T-cell (primary cell): ENCODE results near the gene KSR1. TPM values are rescaled to one million over a fixed set of nuclear protein-coding genes. Genes with fewer than 3 reads are reported as not detected.

ENCODE experiments used
- ATAC-seq, 4 experiments: fragments of 200-7000 bp in 3 of 4; fragments of 150-1000 bp in 1 of 4; cut with Tn5 transposase; replicated peaks in 1 of 4; 1 replicate in 3 of 4; 2 replicates in 1 of 4; pipeline ENCODE4 v1.10.0; 2021; ENCODE audit warnings: moderate library complexity in 3 of 4, mild to moderate bottlenecking in 2 of 4, moderate number of reproducible peaks in 1 of 4
- CTCF ChIA-PET, 2 donors: fragments of 300-600 bp; sonication (Branson Sonifier 250); formaldehyde crosslinking; loops; one replicate each; lab custom pipeline; 2022; ENCODE audit warnings: antibody characterized with exemption in 2 of 2; lab: Charles Lee
- POLR2A ChIA-PET, 2 donors: fragments of 300-600 bp; sonication (Branson Sonifier 250); formaldehyde crosslinking; loops; one replicate each; lab custom pipeline; 2022; ENCODE audit warnings: antibody characterized with exemption in 2 of 2; lab: Charles Lee
- DNase-seq, 35 experiments: peaks; one replicate each; pipeline versions ENCODE4 v3.0.0 to v3.0.0-alpha.2; 2013 to 2023
- H3K27ac ChIP-seq: one replicate; pipeline ENCODE4 v1.5.1; 2013; ENCODE audit warnings: low read length
- H3K27me3 ChIP-seq, 2 experiments: replicated peaks in 1 of 2; 1 replicate in 1 of 2; 2 replicates in 1 of 2; pipeline versions ENCODE4 v1.6.1 to v1.7.0; 2013; ENCODE audit warnings: low read length in 1 of 2, mixed read lengths in 1 of 2; ENCODE audit not compliant: control insufficient read depth in 2 of 2, insufficient read depth in 2 of 2; ENCODE audit errors: extremely low read depth in 1 of 2
- H3K36me3 ChIP-seq, 2 donors: 1 replicate in 1 of 2; 2 replicates in 1 of 2; pipeline versions ENCODE4 v1.6.1 to v1.7.0; 2013; ENCODE audit warnings: low read length in 1 of 2; ENCODE audit not compliant: control insufficient read depth in 2 of 2, insufficient read depth in 1 of 2; ENCODE audit errors: extremely low read depth in 1 of 2
- H3K4me1 ChIP-seq, 2 experiments: 1 replicate in 1 of 2; 2 replicates in 1 of 2; pipeline versions ENCODE4 v1.6.1 to v1.7.0; 2013; ENCODE audit warnings: low read length in 2 of 2, mixed read lengths in 1 of 2; ENCODE audit not compliant: insufficient read depth in 2 of 2, control insufficient read depth in 1 of 2; ENCODE audit errors: extremely low read depth in 1 of 2
- H3K4me3 ChIP-seq, 2 donors: 1 replicate in 1 of 2; 2 replicates in 1 of 2; pipeline versions ENCODE4 v1.5.1 to v1.7.0; 2013; ENCODE audit warnings: mild to moderate bottlenecking in 2 of 2, low read length in 1 of 2, moderate library complexity in 1 of 2; ENCODE audit not compliant: control insufficient read depth in 1 of 2; ENCODE audit errors: extremely low read depth in 1 of 2
- H3K9me3 ChIP-seq: 2 replicates; pipeline ENCODE4 v1.7.0; 2013
- H3K27ac Mint-ChIP-seq, 2 donors: one replicate each; pipeline ENCODE4 v1.8.0; 2020 to 2021; ENCODE audit warnings: mild to moderate bottlenecking in 2 of 2, mixed read lengths in 2 of 2
- H3K27me3 Mint-ChIP-seq, 2 donors: one replicate each; pipeline ENCODE4 v1.8.0; 2021 to 2022; ENCODE audit warnings: mixed read lengths in 2 of 2
- H3K36me3 Mint-ChIP-seq: one replicate; pipeline ENCODE4 v1.8.0; 2021; ENCODE audit warnings: mixed read lengths
- H3K4me1 Mint-ChIP-seq, 3 donors: one replicate each; pipeline ENCODE4 v1.8.0; 2020 to 2022; ENCODE audit warnings: mixed read lengths in 3 of 3, mild to moderate bottlenecking in 1 of 3
- H3K4me3 Mint-ChIP-seq, 3 donors: one replicate each; pipeline ENCODE4 v1.8.0; 2020 to 2022; ENCODE audit warnings: mild to moderate bottlenecking in 3 of 3, mixed read lengths in 3 of 3, moderate library complexity in 3 of 3
- H3K9me3 Mint-ChIP-seq, 3 donors: one replicate each; pipeline ENCODE4 v1.8.0; 2020 to 2022; ENCODE audit warnings: mixed read lengths in 3 of 3
- WGBS: methylation state at CpG from one replicate; pipeline ENCODE4 v1.1.5; 2013; ENCODE audit warnings: missing lambda C conversion rate; ENCODE audit not compliant: insufficient coverage; 5-methylcytosine and 5-hydroxymethylcytosine counted together
- total RNA-seq, 35 experiments: library from RNA in 6 of 35; stranded (reverse) in 6 of 35; fragments of 120-200 nt in 1 of 35; gene quantifications; one replicate each; pipeline versions ENCODE4 v1.2.1 to v1.2.4 and lab custom pipeline; 2013 to 2026

The KSR1 gene
- total RNA-seq, 5 donors from 2014 or later (not counting 1 experiment from before 2014, with no cell fraction given) = 26.8 to 35.8 (median 27.6) TPM

- ATAC-seq (no peak), DNase-seq (no peak)
- H3K27me3 ChIP-seq = no peaks in the 10 kb centered on the region
- H3K4me1 ChIP-seq = peaks cover 6 to 47% of the 10 kb centered on the region in 2 experiments
- no peak overlapping the region for H3K4me3 ChIP-seq
- Mint-ChIP-seq H3K36me3 (no peaks in the 10 kb centered on the region), H3K27ac (peak overlapping the region; percentile 39 to 47), H3K27me3 (no peaks in the 10 kb centered on the region), H3K4me3 (no peak overlapping the region), H3K9me3 (no peaks in the 10 kb centered on the region), H3K4me1 (peaks cover 67 to 76% (median 68%) of the 10 kb centered on the region in 3 donors)
- H3K27ac ChIP-seq = no peak overlapping the region
- no peaks in the 10 kb centered on the region for H3K36me3 ChIP-seq
- CTCF ChIA-PET = interaction anchor here in 1 of 2 donors (0.9 kb wide), 1 partner anchor 11 kb away, joined by 3 read pairs; no protein-coding TSS in a partner anchor
- POLR2A ChIA-PET = no interaction called here
- H3K9me3 ChIP-seq = no peaks in the 10 kb centered on the region
- 69% methylated on average over 6 of the region's 7 CpGs for WGBS
Measured at GRCh38 chr17:27469256-27469655, 13.0 kb downstream of the KSR1 start.

GRCh38 chr17:27471321-27472269, 15.3 kb downstream of the KSR1 start:
- Mint-ChIP-seq H3K27ac (peak overlapping the region; percentile 83 to 88), H3K36me3 (no peaks in the 10 kb centered on the region), H3K4me3 (peak overlapping the region in 2 of 3 donors; percentile 4 to 32), H3K9me3 (no peaks in the 10 kb centered on the region), H3K27me3 (no peaks in the 10 kb centered on the region), H3K4me1 (peaks cover 75 to 84% (median 76%) of the 10 kb centered on the region in 3 donors)
- Histone ChIP-seq H3K27me3 (no peaks in the 10 kb centered on the region), H3K9me3 (no peaks in the 10 kb centered on the region), H3K27ac (peak overlapping the region; percentile 79), H3K4me3 (no peak overlapping the region), H3K4me1 (peaks cover 4 to 65% of the 10 kb centered on the region in 2 experiments), H3K36me3 (no peaks in the 10 kb centered on the region)
- DNase-seq (peak in 27 of 35 experiments; percentile 4 to 80 (median 29)), ATAC-seq (peak; percentile 61 to 77 (median 64))
- ChIA-PET CTCF (no interaction called here), POLR2A (no interaction called here)
- WGBS = 30% methylated on average over 11 of the region's 14 CpGs

- Histone ChIP-seq H3K9me3 (no peaks in the 10 kb centered on the region), H3K27me3 (no peaks in the 10 kb centered on the region), H3K27ac (peak overlapping the region; percentile 84), H3K4me1 (peaks cover 3 to 63% of the 10 kb centered on the region in 2 experiments), H3K4me3 (no peak overlapping the region), H3K36me3 (no peaks in the 10 kb centered on the region)
- Mint-ChIP-seq H3K36me3 (no peaks in the 10 kb centered on the region), H3K4me3 (peak overlapping the region; percentile 49 to 64 (median 64)), H3K9me3 (no peaks in the 10 kb centered on the region), H3K4me1 (peaks cover 69 to 82% (median 75%) of the 10 kb centered on the region in 3 donors), H3K27me3 (no peaks in the 10 kb centered on the region), H3K27ac (peak overlapping the region; percentile 88 to 94)
- CTCF ChIA-PET = interaction anchor here (0.6 to 1.6 kb wide), 7 partner anchors 17 to 181 kb away, joined by 3 to 7 read pairs (median 3); partner anchors contain the start of gene KSR1 (in 2 of the 2)
- POLR2A ChIA-PET = interaction anchor here in 1 of 2 donors (0.5 to 0.8 kb wide), 2 partner anchors 25 to 127 kb away, joined by 4 read pairs; no protein-coding TSS in a partner anchor
- peak in 3 of 4 experiments; percentile 72 to 76 (median 73) for ATAC-seq
- WGBS = 69% methylated on average over 6 of the region's 6 CpGs
- peak in 1 of 35 experiments; percentile 8 for DNase-seq
Measured at GRCh38 chr17:27473190-27473747, 17.0 kb downstream of the KSR1 start.

- Mint-ChIP-seq H3K27me3 (peaks cover 0 to under 1% of the 10 kb centered on the region in 2 donors), H3K4me1 (peaks cover 65 to 76% (median 74%) of the 10 kb centered on the region in 3 donors), H3K36me3 (no peaks in the 10 kb centered on the region), H3K27ac (peak overlapping the region; percentile 88 to 94), H3K4me3 (peak overlapping the region; percentile 49 to 64 (median 64)), H3K9me3 (no peaks in the 10 kb centered on the region)
- Histone ChIP-seq H3K36me3 (no peaks in the 10 kb centered on the region), H3K27me3 (no peaks in the 10 kb centered on the region), H3K4me3 (no peak overlapping the region), H3K9me3 (no peaks in the 10 kb centered on the region), H3K4me1 (peaks cover 3 to 60% of the 10 kb centered on the region in 2 experiments), H3K27ac (peak overlapping the region; percentile 84)
- 11% methylated on average over 4 of the region's 8 CpGs for WGBS
- ChIA-PET POLR2A (interaction anchor here (0.5 to 0.8 kb wide), 3 partner anchors 21 to 126 kb away, joined by 4 read pairs; no protein-coding TSS in a partner anchor), CTCF (interaction anchor here (0.6 to 2.1 kb wide), 8 partner anchors 18 to 180 kb away, joined by 3 to 7 read pairs (median 4); partner anchors contain the start of gene KSR1 (in 2 of the 2))
- peak; percentile 51 to 83 (median 52) for ATAC-seq
- DNase-seq = peak in 34 of 35 experiments; percentile 22 to 81 (median 46)
Measured at GRCh38 chr17:27473748-27474609, 17.7 kb downstream of the KSR1 start.

- H3K27me3 Mint-ChIP-seq = peaks cover 0 to 4% of the 10 kb centered on the region in 2 donors
- POLR2A ChIA-PET = interaction anchor here (0.5 to 0.6 kb wide), 3 partner anchors 22 to 183 kb away, joined by 3 to 4 read pairs (median 4); no protein-coding TSS in a partner anchor
- no peaks in the 10 kb centered on the region for H3K36me3 Mint-ChIP-seq
- CTCF ChIA-PET = interaction anchor here in 1 of 2 donors (2.1 kb wide), 1 partner anchor 124 kb away, joined by 7 read pairs; no protein-coding TSS in a partner anchor
- H3K9me3 ChIP-seq = no peaks in the 10 kb centered on the region
- H3K27ac Mint-ChIP-seq = peak overlapping the region; percentile 87 to 89
- H3K36me3 ChIP-seq = no peaks in the 10 kb centered on the region
- no peaks in the 10 kb centered on the region for H3K9me3 Mint-ChIP-seq
- ATAC-seq (no peak), DNase-seq (peak in 1 of 35 experiments; percentile 19)
- peak overlapping the region; percentile 84 for H3K27ac ChIP-seq
- peak overlapping the region in 2 of 3 donors; percentile 11 to 64 for H3K4me3 Mint-ChIP-seq
- peaks cover 3 to 65% of the 10 kb centered on the region in 2 experiments for H3K4me1 ChIP-seq
- H3K27me3 ChIP-seq = no peaks in the 10 kb centered on the region
- 27% methylated on average over 4 of the region's 10 CpGs for WGBS
- H3K4me1 Mint-ChIP-seq = peaks cover 65 to 77% (median 73%) of the 10 kb centered on the region in 3 donors
- H3K4me3 ChIP-seq = no peak overlapping the region
Measured at GRCh38 chr17:27475070-27475673, 18.9 kb downstream of the KSR1 start.
